ENCODE measurements around the gene SPG7.
"Not testable (repeated sequence)": the region's sequence is repeated elsewhere in the genome, so short reads cannot be mapped to it uniquely, and the experiment has no call there.

The SPG7 gene

GRCh38 chr16:89582614-89583196, 74.5 kb downstream of the SPG7 start:
- no peak for DNase-seq

DNA sequence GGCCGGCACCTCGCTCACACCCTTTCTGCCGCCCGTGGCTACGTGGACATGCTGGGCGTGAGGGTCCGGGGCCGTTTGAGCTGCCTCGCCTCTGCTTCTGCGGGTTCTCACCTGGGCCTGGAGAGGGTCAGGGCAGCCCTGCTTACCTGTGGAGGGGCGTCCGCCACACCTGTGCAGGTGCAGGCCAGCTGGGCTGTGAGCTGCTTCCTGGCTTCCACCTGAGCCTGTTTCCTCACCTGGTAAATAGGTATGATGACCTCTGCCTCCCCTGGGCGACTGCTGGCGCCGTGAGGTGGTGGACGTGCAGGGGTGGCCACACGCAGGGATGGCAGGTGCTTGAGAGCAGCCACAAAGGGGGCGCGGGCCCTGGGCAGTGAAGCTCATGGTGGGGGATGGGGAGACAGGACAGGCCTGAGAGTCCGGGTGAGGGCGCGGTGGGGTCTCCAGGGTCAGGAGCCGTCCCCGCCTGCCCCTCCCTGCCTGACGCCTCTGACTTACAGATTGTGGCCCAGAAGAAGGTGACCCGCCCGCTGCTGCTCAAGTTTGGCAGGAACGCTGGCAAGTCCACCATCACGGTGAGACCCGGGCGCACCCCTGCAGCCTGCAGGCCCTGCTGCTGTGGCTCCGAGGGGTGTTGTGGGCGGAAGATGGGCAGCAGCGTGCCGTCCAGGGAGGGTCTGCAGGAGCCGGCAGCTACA, 75.1 kb downstream of the SPG7 start:
- DNase-seq: no peak

- DNase-seq: no peak
Measured at GRCh38 chr16:89583895-89584644, 75.9 kb downstream of the SPG7 start.

DNA sequence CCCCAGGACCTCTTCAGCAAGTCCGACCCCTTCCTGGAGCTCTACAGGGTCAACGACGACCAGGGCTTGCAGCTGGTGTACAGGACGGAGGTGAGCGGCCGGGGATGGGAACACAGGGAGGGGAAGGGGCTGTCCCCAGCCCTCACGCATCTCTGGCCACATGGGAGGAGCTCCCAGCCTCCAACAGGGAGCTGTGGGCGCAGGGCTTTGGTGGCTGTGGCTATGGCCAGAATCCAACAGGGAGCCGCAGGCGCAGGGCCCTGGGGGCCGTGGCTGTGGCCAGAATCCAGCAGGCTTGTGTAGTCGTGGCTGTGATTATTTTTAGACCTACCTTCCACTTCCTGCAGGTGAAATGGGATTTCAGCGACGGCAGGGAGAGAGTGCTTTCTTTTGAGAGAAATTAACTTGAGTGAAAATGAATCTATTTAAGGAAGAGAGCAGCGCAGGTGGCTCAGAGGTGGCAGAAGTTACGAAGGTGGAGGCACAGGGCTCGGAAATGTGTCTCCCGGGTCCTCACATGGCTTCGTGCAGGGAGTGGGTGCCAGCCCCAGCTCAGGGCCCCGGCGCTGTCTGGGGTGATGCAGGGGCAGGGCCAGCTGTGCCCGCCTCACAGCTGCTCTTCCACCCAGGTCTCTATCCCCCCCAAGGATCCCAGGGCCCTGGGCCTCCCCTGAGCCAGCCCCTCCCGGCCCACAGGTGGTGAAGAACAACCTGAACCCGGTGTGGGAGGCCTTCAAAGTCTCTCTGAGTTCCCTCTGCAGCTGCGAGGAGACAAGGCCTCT, 76.8 kb downstream of the SPG7 start:
- DNase-seq: no peak

DNA sequence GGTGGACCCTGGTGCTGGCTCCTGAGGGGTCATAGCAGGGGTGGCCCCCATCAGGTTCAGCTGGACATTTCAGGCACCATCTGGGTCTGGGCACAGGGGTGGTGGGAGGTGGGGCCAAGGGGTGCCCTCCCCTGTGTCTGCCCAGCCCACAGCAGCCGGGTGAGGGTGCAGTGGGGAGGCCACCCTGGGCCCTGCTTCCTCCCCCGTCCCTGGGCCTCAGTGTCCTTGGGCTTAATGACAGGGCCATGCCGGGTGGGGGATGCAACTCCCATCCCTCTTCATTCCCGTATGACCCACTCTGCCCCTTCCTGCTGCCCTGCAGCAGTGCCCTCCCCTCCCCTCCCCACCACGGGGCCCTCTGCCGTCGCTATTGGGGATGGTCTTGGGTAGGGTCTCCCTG, 78.0 kb downstream of the SPG7 start:
- no peak for DNase-seq

DNA sequence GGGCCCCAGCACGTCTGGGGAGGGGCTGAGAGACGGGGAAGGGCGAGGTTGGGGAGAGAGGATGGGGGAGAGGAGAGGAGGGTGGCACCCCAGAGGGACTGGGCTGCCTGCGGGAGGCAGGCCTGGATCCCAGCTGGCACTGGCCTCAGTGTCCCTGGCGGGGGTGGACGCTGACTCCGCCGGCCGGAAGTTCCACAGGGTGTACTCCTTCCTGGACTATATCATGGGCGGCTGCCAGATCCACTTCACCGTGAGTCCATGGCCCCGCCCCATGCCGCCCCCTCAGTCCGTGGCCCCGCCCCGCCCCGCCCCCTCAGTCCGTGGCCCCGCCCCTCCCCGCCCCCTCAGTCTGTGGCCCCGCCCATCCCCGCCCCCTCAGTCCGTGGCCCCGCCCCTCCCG, 78.7 kb downstream of the SPG7 start:
- DNase-seq: peak; percentile 26

DNA sequence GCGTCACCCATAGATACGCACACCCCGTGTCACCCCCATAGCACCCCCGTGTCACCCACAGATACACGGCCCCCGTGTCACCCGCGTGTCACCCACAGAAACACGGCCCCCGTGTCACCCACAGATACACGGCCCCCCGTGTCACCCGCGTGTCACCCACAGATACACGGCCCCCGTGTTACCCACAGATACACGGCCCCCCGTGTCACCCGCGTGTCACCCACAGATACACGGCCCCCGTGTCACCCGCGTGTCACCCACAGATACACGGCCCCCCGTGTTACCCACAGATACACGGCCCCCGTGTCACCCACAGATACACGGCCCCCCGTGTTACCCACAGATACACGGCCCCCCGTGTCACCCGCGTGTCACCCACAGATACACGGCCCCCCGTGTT, 79.5 kb downstream of the SPG7 start:
- not testable (repeated sequence) for DNase-seq

- DNase-seq: no peak
Measured at GRCh38 chr16:89588413-89589109, 80.4 kb downstream of the SPG7 start.

- DNase-seq: no peak
Measured at GRCh38 chr16:89589241-89589926, 81.2 kb downstream of the SPG7 start.

- no peak for DNase-seq
Measured at GRCh38 chr16:89593841-89594240, 85.6 kb downstream of the SPG7 start.

GRCh38 chr16:89595330-89596060, 87.3 kb downstream of the SPG7 start:
- no peak for DNase-seq

DNA sequence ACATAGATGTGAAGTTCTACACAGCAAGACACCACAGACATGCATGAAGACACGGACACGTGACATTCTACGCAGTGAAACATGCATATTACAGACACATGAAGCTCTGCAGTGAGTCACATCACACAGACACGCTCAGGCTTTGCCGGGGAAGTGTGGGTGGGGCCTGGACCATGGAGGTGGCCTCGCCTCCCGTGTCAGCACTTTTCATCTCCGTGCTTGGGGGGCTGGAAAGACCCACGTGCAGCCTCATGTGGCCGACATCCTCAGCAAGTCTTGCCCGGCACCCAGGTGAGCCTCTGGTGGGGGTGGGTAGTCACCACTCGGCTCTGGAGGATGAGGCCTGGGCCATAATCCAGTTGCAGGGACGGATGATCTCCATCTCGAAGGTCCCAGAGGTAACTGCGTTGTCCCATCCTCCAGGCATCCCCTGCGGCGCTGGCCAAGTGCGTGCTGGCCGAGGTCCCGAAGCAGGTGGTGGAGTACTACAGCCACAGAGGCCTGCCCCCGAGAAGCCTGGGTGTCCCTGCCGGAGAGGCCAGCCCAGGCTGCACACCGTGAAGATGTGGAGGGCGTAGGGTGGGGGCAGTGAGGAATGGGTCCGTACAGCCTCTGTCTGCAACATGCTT, 88.0 kb downstream of the SPG7 start:
- no peak for DNase-seq

DNA sequence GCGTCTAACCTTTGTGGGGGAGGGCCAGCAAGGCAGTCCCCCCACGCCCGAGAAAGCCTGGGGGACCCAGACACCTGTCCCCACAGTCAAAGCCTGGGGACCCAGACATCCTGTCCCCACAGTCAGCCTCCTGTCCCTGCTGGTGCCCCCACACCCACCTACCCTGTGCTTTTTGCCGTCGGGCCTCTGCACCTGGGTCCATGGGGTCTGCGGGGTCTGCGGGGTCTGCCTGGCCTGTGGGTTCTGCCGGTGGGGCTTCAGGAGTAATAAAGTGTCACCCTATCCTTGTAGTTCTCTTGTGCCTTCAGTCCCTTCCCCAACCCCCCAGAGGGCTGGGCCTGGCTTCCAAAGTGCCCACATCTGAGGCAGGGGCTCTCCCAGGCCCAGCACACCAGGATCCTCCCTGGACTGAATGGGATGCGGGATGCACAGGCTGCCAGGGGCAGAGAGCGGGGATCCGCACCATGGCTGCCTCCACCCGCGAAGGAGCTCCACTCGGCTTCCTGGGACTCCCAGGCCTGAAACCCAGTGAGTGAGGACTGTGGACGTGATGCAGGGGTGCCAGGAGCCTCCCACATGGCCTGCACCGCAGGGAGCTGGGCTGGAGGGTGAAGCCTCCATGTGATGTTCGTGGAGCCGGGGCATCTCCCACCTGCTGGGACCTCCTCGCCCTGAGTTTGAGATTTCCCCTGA, 88.9 kb downstream of the SPG7 start:
- no peak for DNase-seq

DNA sequence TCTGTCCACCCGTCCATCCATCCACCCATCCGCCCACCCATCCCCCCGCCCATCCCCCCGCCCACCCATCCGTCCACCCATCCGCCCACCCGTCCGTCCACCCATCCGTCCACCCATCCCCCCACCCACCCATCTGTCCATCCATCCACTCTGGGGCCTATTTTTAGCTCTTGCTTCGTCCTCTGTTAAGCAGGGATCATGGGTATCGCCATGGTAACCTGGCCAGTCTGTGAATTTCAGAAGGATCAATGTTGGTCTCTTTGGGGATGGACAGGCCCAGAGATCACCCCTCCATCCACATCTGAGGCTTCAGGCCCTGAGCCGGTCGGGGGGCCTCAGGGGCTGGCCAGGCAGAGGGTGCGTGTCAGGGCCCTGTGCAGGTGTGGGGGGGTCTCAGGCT, 90.0 kb downstream of the SPG7 start:
- DNase-seq: no peak

GRCh38 chr16:89599451-89599858, 91.3 kb downstream of the SPG7 start:
- DNase-seq: peak; percentile 22

DNA sequence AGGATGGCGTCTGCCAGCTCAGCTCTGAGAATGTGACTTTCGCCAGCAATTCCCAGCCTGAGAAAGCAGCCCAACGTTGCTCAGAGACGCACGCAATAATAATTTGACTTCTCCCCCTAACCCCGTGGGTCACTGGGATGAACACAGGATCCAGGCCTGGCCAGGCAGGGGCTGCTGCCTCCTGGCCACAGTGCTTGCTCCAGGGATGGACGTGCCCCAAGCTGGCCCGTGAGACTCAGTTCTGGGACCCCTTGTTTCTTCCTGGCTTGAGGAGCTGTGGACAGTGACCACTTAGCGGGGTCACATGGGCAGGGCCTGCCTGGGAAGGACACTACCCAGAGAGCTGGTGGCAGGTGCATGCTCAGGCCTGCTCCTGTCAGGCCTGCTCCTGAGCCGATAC, 91.7 kb downstream of the SPG7 start:
- no peak for DNase-seq

- DNase-seq: no peak
Measured at GRCh38 chr16:89600427-89600826, 92.2 kb downstream of the SPG7 start.

- DNase-seq: no peak
Measured at GRCh38 chr16:89600956-89601355, 92.8 kb downstream of the SPG7 start.

GRCh38 chr16:89601906-89602272, 93.7 kb downstream of the SPG7 start:
- no peak for DNase-seq

DNA sequence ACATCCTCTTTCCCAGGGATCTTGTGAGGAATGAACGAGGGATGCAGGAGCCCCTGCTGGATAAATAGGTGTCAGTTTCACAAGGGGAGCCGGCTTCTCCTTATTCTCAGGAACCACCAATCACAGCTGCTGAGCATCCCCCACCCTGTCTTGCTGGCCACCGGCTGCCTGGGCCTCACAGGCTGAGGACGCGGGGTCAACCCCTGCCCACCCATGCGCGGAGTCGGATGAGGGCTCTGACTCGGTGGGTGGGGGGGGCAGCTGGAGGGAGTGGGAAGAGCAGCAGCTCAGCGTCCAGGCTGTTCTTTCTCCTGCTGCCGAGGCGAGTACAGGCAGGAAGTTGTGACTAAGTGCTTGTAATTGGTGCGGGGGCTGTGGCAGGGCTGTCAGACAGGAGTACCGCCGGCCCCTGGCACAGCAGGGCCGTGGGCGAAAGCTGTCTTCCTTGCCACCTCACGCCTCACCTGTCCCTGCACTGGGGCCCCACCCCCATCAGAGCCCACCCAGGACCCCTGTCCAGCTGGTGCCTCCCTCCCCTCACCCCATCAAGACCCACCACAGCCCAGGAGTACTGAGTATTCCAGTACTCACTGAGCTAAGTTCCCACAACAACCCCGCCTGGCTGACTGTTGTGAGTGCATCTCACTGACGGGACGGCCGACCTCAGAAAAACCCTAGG, 94.2 kb downstream of the SPG7 start:
- peak; percentile 73 for DNase-seq
